Stimulated activated CD4-positive, alpha-beta T cell treated with anti-CD3 and anti-CD28 coated beads, Interleukin-12 subunit alpha, Interleukin-12 subunit beta, amount 100 ng/mL, for 24 hours (primary cell): Measurements from ENCODE around the gene CYP24A1.
"Not testable (repeated sequence)": the region's sequence is repeated elsewhere in the genome, so short reads cannot be mapped to it uniquely, and the experiment has no call there.

Experiments used
- DNase-seq, 2 experiments: peaks; one replicate each; pipeline ENCODE4 v3.0.0-alpha.2; 2020; ENCODE audit warnings: low read depth in 2 of 2

Gene CYP24A1

GRCh38 chr20:54134445-54135220 is 39.2 kb downstream of the CYP24A1 start:
- no peak for DNase-seq

GRCh38 chr20:54133434-54134427 is 40.1 kb downstream of the CYP24A1 start:
- DNase-seq, result no peak

- DNase-seq, result no peak
These were observed 41.0 kb downstream of the CYP24A1 start for GRCh38 chr20:54132612-54133433.

GRCh38 chr20:54131675-54132611 is 41.8 kb downstream of the CYP24A1 start:
- no peak for DNase-seq

GRCh38 chr20:54131125-54131524 is 42.7 kb downstream of the CYP24A1 start:
- DNase-seq, result not testable (repeated sequence)

GRCh38 chr20:54129350-54129749 is 44.4 kb downstream of the CYP24A1 start:
- DNase-seq, result no peak

GRCh38 chr20:54127855-54128574 is 45.8 kb downstream of the CYP24A1 start:
- DNase-seq, result no peak

GRCh38 chr20:54126806-54127655 is 46.8 kb downstream of the CYP24A1 start:
- DNase-seq, result no peak

GRCh38 chr20:54126328-54126727 is 47.5 kb downstream of the CYP24A1 start:
- DNase-seq, result not testable (repeated sequence)

- DNase-seq, result no peak
These were observed 50.1 kb downstream of the CYP24A1 start for GRCh38 chr20:54123587-54124180.

DNA sequence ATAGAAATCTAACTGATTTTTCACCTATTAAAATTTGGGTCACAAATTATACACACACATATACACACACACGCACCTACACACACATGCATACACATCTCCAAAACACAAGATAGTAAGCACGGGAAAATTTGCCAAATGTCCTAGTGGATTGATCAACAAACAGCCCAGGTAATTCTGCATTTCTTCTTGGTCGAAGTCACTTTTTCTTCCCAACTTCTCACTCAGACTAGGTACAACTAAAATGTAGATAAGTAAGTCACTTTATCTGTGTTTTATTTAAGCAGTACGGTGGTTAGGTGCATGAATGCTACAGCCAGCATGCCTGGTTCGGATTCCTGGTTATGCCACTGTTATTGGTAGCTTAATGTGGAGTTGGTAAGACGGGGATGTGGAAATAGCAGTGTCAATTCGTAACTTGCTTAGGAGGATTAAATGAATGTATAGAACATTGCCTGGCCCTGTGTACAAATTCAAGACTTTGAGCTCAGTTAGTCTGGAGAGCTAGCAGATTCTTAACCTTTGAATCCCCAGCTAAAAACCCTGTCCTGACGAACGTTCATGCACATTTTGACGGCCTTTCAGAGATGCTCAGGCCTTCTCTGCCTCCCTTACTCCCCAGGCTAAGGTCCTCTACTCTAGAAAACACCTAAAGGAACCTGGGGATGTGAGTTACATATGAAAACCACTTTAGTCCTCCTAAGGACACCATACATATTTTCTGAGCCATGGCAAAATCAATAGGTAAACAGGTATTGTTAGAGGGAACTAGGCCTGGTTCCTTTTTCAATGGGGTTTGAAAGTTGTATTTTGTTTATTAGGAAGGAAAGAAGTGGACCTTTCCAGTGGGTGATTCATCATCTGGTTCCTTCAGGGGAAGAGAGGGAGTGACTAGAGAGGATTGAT is 50.9 kb downstream of the CYP24A1 start:
- no peak for DNase-seq

DNA sequence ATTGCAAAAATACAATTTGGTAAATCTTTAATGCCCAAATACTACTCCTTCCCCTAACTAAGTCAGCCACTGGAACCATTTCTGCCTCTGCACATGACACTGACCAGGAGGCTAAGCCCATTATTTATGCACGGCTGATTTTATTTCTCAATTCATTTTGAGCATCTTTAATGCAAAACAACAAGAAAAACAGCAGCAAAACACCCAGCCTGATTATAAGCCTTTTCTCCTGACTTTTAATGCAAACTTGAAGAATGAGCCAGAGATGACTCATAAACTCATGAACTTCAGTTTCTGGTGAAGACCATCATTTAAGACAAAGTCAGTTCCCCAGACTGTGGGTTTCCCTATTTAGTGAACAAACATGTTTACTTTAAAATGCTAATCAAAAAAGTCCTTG is 51.6 kb downstream of the CYP24A1 start:
- no peak for DNase-seq

- no peak for DNase-seq
These were observed 54.0 kb downstream of the CYP24A1 start for GRCh38 chr20:54119744-54120143.

- no peak for DNase-seq
These were observed 55.4 kb downstream of the CYP24A1 start for GRCh38 chr20:54118220-54119001.

DNA sequence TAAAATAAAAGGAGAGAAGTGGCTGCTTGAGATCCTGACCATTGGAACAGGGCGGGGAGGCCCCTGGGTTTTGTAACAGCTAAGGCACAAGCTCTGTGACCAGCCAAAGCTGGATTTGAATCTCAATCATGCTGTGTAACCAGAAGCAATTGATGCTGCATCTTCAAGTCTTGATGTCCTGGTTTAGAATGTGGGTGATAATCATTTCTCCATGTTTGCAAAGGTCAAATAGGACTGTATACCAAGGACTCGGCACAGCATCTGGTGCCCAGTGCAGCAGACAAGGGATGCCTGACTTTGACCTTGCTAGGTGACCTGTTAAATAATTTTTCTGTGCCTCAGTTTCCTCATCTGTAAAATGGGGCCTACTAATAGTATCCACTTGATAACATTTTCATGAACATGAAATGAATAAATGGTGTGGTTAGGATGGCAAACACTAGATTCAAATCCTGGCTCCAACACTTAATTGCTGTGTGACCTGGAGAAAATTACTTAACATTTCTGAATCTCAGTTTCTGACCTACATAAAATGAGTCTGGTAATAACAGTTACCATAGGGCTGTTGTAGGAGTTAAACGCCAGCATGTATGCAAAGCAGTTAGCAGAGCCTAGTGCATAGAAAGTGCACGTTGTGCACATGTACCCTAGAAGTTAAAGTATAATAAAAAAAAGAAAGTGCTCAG is 57.1 kb downstream of the CYP24A1 start:
- DNase-seq, result no peak

DNA sequence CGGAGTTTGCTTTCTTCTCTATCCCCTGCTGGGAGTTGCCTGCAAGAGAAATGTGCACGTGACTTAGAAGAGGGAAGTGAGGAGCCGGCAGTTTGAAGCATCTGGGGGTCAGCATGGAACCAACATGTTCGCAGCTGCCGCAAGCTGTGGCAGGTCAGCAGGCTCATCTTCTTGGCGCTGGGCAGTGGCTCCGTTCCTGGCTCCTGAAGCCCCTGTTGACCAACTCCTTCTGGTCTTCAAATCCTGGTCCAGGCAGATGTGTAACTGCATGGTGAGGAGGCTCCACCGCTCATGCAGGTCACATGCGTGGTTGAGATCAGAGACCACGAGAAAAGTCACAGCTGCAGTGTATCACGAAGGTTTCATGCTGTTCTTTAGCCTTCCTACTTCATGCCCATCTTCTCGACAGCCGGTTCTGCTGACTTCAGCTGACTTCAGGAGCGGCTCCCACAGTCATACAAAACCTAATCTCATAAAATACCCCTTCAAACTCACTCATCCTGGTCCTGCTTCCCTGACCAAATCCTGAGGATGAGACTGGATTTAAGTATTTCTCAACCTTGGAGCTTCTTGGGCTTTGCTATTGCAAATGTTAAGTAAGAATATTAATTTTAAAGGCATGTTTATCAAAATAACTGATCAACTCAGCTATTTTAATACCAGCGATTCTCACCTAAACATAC is 58.5 kb downstream of the CYP24A1 start:
- no peak for DNase-seq
